Left kidney (tissue), 2 donors: ENCODE data around the gene MUCL3. TPM values are rescaled to one million over a fixed set of nuclear protein-coding genes. Genes with fewer than 3 reads are reported as not detected.
"Not testable (repeated sequence)": the region's sequence is repeated elsewhere in the genome, so short reads cannot be mapped to it uniquely, and the experiment has no call there.

ENCODE experiments used
- DNase-seq: peaks from one replicate; pipeline ENCODE4 v3.0.0-alpha.2; 2013
- polyA plus RNA-seq: library from polyadenylated mRNA; unstranded; fragments of 120-200 nt; gene quantifications from one replicate; pipeline ENCODE4 v1.2.1, GENCODE V29; 2013; ENCODE audit not compliant: insufficient read length

MUCL3 gene
- polyA plus RNA-seq, 1 donor, result 0.10 TPM

GRCh38 chr6:30979690-30980089, 38.9 kb downstream of the MUCL3 start:
- DNase-seq, result no peak

DNA sequence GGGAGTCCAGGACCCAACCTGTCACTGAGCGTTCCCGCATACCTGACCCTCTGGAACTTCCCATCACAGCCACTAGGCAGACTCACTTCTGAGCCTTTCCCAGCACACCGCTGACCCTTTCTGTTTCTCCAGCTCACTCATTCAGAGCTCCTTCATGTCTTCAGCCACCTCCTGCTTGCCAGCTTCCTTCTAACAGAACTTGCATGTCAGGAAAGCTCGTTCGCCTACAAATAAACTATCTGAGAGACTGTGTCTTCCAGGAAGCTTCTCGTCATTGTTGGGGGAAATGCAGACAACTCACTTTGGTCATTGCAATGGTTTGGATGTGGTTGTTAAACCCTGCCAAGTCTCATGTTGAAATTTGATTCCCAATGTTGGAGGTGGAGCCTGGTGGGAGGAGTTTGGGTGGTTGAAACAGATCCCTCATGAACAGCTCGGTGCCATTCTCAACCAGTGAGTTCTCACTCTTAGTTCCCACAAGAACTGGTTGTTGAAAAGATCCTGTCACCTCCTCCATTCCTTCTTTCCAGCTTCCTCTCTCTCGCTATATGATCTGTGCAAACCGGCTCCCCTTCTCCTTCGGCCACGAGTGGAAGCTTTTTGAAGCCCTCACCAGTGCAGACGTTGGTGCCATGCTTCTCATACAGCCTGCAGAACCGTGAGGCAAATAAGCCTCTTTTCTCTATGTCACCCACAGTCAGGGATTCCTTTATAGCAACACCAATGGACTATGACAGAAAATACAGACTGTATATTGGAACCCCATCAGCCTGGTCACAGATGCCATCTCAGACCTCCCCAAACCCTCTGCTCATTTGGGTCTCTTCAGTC, 41.4 kb downstream of the MUCL3 start:
- DNase-seq, result peak; percentile 70

DNA sequence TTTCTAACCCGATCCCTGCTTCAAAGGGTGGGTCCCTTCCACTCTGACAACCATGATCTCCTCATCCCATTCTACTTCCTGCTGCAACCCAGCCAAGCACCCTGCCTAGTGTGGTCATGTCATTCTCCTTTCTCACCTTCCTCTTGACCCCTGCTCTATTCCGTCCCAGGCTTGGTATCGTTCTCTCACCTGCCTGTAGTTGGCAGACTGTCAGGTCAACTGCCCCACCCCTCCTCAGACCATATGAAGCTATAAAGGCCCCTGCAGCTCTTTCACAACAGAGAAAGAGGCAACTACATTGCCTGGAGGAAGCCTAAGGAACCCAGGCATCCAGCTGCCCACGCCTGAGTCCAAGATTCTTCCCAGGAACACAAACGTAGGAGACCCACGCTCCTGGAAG, 42.7 kb downstream of the MUCL3 start, which contains the start of gene MUC21:
MUC21 (plus strand) TSS at position 280 of the 400 bp plus-strand sequence. CDS start 241 bp downstream, outside the sequence.
- no peak for DNase-seq

DNA sequence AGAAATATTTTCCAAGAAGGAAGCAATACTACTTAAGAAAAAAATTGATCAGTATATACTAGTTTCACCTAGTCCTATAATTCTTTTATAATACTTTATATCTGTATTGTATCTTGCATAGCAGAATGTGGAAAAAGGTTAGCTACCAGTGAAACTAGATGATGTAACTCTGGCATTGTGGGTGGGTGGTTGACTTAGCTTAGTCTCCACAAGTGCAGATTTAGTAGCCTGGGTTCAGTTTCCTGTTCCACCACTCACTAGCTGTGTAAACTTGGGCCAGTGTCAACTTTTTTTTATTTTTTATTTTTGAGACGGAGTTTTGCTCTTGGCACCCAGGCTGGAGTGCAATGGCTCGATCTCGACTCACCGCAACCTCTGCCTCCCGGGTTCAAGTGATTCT, 44.7 kb downstream of the MUCL3 start:
- DNase-seq, result no peak

DNA sequence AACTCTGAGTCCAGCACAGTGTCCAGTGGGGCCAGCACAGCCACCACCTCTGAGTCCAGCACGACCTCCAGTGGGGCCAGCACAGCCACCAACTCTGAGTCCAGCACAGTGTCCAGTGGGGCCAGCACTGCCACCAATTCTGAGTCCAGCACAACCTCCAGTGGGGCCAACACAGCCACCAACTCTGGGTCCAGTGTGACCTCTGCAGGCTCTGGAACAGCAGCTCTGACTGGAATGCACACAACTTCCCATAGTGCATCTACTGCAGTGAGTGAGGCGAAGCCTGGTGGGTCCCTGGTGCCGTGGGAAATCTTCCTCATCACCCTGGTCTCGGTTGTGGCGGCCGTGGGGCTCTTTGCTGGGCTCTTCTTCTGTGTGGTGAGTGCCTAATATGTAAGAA, 46.5 kb downstream of the MUCL3 start:
- DNase-seq, result no peak

DNA sequence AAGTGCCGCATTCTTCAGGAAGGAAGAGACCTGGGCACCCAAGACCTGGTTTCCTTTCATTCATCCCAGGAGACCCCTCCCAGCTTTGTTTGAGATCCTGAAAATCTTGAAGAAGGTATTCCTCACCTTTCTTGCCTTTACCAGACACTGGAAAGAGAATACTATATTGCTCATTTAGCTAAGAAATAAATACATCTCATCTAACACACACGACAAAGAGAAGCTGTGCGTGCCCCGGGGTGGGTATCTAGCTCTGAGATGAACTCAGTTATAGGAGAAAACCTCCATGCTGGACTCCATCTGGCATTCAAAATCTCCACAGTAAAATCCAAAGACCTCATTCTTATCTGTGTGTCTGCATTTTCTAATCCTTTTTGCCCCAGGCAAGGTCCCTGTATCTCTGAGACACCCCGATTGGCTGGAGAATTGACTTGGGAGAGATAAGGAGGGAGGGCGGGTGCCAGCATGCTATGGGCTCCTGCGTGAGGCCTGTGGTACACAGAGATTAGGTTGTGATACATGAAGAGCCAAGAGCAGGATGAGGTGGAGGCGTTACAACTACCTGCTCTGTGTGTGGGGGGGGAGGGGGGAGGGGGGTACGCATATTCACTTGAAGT, 47.5 kb downstream of the MUCL3 start:
- no peak for DNase-seq

DNA sequence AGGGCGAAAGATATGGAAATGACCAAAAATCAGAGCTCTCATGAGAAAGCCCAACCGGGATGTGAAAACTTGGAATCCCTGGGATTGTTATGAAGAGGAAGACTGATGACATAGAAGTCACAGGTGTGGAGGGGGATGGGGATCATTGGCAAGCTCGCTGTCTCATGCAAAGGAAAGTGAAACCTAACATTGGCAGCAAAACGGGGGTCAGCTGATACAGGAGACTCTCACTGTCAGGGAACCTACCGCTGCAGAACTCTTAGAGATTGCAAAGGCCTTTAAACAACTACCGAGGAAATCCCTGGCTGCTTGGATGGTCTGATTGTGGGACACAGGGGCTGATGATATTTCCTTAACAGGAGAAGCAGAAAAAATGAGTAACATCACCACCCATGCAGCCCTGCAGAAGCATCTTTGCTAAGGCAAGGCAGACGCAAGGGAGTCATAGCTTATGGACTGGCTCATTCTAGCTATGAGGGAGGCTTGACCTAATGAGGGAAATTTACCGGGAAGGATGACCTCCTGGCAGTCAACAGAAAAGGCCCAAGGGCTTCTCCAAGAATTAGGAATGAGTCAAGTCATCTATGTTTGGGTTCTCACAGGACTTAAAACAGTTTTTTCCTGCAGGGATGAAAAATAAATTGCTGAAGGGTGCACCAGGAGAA, 49.8 kb downstream of the MUCL3 start:
- DNase-seq, result no peak

GRCh38 chr6:30991891-30992290, 51.1 kb downstream of the MUCL3 start:
- DNase-seq, result no peak

DNA sequence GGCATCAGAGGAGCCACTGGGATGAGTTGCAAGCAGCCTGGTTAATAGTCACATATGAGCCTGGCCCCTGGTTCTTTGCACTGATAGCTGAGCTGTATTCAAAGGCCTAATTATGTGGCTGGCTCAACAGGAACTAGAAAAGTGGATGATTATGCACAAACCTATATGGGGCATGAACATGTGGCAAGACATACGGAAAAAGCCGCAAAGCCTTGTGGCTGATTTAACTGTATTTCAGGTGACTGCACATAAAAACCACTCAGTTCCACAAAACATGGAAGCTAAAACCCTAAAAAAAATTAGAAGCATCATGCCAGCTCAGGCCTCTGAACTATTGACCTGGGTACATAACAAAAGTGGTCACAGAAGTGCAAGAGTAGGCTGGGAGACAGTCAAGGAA, 56.5 kb downstream of the MUCL3 start:
- DNase-seq, result no peak

DNA sequence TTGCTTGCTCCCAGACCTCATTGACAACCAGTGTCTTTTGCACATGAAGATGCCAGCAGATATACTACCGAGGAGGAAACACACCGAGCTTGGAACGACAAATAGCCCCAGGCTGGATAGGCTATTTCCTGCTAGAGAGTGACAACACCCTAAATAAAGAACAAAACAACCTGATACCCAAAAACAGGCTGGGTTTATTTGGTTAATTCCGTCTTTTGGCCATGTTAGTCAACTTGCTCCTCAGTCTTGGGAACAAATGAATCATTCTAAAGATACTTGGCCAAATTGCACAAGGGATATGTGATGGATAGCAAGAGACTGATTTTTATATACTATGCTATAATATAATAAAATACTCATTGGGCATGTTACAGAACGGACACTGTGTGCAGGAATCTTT, 58.0 kb downstream of the MUCL3 start:
- no peak for DNase-seq

DNA sequence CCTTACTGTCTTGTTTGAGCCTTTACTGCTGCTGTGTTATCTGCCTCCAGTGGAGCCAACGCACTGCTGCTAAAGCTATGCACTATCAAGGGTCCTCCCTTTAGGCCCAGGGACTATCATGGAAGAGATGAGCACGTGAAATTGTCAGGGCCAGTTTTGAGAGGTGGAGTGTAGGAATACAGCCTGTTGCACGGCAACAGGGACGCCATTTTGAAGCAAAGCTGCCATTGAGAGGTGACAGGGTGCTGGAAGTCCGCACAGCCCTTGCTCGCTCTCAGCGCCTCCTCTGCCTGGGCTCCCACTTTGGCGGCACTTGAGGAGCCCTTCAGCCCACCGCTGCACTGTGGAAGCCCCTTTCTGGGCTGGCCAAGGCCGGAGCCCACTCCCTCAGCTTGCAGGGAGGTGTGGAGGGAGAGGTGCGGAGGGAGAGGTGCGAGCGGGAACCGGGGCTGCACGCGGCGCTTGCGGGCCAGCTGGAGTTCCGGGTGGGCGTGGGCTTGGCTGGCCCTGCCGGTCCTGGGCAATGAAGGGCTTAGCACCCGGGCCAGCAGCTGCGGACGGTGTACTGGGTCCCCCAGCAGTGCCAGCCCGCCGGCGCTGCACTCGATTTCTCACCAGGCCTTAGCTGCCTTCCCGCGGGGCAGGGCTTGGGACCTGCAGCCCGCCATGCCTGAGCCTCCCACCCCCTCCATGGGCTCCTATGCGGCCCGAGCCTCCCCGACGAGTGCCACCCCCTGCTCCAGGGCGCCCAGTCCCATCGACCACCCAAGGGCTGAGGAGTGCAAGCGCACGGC, 59.5 kb downstream of the MUCL3 start:
- not testable (repeated sequence) for DNase-seq

GRCh38 chr6:31001281-31001888, 60.6 kb downstream of the MUCL3 start:
- no peak for DNase-seq

- no peak for DNase-seq
Measured at GRCh38 chr6:31002471-31002870, 61.7 kb downstream of the MUCL3 start.

Other genes with a start within 250 kb of the MUCL3 start
- 38.1 TPM for gene NRM, start 250.0 kb upstream of the MUCL3 start, polyA plus RNA-seq
- gene MDC1, start 223.7 kb upstream of the MUCL3 start, polyA plus RNA-seq, result 53.0 TPM
- 1,353 TPM for gene TUBB, start 220.6 kb upstream of the MUCL3 start, polyA plus RNA-seq
- 136 TPM for gene FLOT1, start 198.3 kb upstream of the MUCL3 start, polyA plus RNA-seq
- 15.2 TPM for gene IER3, start 196.4 kb upstream of the MUCL3 start, polyA plus RNA-seq
- gene DDR1, start 56.5 kb upstream of the MUCL3 start, polyA plus RNA-seq, result 167 TPM
- 45.4 TPM for gene GTF2H4, start 32.8 kb upstream of the MUCL3 start, polyA plus RNA-seq
- 52.6 TPM for gene VARS2, start 26.7 kb upstream of the MUCL3 start, polyA plus RNA-seq
- 0.76 TPM for gene SFTA2, start 8.8 kb upstream of the MUCL3 start, polyA plus RNA-seq
- not detected for gene MUC21, start 42.7 kb downstream of the MUCL3 start, polyA plus RNA-seq
- gene MUC22, start 69.5 kb downstream of the MUCL3 start, polyA plus RNA-seq, result not detected
- gene C6orf15, start 171.6 kb downstream of the MUCL3 start, polyA plus RNA-seq, result not detected
- gene PSORS1C1, start 173.8 kb downstream of the MUCL3 start, polyA plus RNA-seq, result 0.10 TPM
- gene CDSN, start 179.5 kb downstream of the MUCL3 start, polyA plus RNA-seq, result not detected
- 0.15 TPM for gene PSORS1C2, start 198.1 kb downstream of the MUCL3 start, polyA plus RNA-seq
- 37.2 TPM for gene CCHCR1, start 216.8 kb downstream of the MUCL3 start, polyA plus RNA-seq
- 23.4 TPM for gene TCF19, start 217.6 kb downstream of the MUCL3 start, polyA plus RNA-seq
- gene POU5F1, start 229.7 kb downstream of the MUCL3 start, polyA plus RNA-seq, result 6.5 TPM